Stomach smooth muscle (tissue), 2 donors: ENCODE results near the gene TNKS1BP1.

Experiments used
- H3K27ac ChIP-seq: one replicate; pipeline ENCODE4 v1.7.0; 2013; ENCODE audit warnings: mild to moderate bottlenecking, low read length, inconsistent platforms
- H3K27me3 ChIP-seq, 2 donors: one replicate each; pipeline ENCODE4 v1.7.0; 2013; ENCODE audit warnings: low read length in 2 of 2; ENCODE audit not compliant: insufficient read depth in 2 of 2, control insufficient read depth in 1 of 2
- H3K36me3 ChIP-seq, 2 donors: one replicate each; pipeline ENCODE4 v1.7.0; 2013; ENCODE audit warnings: low read length in 2 of 2; ENCODE audit not compliant: control insufficient read depth in 2 of 2, insufficient read depth in 2 of 2
- H3K4me1 ChIP-seq: one replicate; pipeline ENCODE4 v1.7.0; 2013; ENCODE audit warnings: low read length; ENCODE audit not compliant: control insufficient read depth, insufficient read depth
- H3K4me3 ChIP-seq, 2 donors: one replicate each; pipeline ENCODE4 v1.7.0; 2013; ENCODE audit warnings: low read length in 2 of 2
- H3K9ac ChIP-seq, 2 donors: one replicate each; pipeline ENCODE4 v1.7.0; 2013; ENCODE audit warnings: low read length in 2 of 2, mild to moderate bottlenecking in 1 of 2
- H3K9me3 ChIP-seq, 2 donors: one replicate each; pipeline ENCODE4 v1.7.0; 2013; ENCODE audit warnings: low read length in 2 of 2; ENCODE audit not compliant: control insufficient read depth in 2 of 2
- donor health status: healthy.
- donor health status: Pancreatic carcinoma.

The TNKS1BP1 gene

DNA sequence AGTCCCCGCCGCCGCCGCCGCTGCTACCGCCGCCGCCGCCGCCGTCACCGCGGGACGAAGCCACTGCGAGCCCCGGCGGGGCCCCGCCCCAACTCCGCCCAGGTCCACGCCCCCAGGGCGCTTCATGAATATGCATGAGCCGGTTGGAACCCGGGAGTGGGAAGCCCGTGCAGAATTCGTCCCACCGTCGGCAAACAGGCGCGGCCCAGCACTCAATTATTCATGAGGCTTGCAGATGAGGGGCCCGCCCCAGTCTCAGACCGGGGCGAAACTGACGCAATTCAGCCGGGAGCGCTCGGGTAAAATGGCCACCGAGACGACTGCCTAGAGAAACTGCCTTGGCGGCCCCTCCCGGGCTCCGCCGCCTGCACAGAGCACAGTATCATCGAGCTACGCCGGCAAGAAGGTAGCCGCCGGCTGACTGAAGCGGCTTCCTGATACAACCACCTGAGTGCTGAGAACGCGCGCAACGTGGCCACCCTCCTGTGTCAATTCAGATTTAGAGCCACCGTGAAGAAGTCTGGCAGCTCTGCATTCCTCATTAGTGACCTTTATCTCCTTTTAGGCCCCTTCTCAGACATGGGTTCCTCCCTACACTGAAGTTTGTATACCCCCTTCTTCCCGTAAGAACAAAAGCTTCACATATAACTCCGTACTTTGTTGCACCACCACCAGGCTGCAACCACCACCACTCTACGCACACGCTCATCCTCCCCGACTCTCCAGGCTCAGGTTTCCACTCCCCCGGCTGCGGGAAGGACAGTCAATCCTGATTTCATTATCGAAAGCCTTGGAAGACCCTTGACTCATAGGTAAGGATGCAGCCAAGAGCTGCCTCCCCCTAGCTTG lies at the start of gene TNKS1BP1:
TSS of gene TNKS1BP1 (minus strand) at position 67 of the 849 bp plus-strand sequence. CDS start 3,067 bp downstream, outside the sequence.
- Histone ChIP-seq H3K9ac (peak within 1 kb of the TSS; percentile 94 to 96), H3K4me3 (peak within 1 kb of the TSS; percentile 83 to 95), H3K4me1 (peaks cover 49% of the 10 kb centered on the region), H3K27ac (peak within 1 kb of the TSS; percentile 96), H3K27me3 (no peaks in the 10 kb centered on the region), H3K36me3 (peaks cover 30% of the 10 kb centered on the region in 2 donors), H3K9me3 (no peaks in the 10 kb centered on the region)

DNA sequence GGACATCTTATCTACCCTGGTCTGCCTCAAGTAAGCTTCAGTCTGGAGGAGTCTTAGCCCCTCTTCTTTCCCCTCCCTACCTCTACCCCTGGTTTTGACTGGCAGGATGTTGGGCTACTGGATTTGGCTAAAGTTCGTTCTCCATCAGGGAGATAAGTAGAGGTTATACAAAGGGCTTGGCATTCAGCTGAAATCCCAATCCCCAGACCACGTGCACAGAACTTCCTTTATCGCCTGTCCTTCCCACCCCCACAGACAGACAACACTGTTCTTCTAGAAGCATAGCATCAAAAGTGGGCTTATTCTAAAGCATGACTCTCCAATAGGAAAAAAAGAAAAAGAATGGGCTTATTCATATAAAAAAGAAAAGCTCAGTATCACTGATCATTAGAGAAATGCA lies 48.4 kb upstream of the TNKS1BP1 start:
- Histone ChIP-seq H3K4me1 (no peaks in the 10 kb centered on the region), H3K27ac (no peak overlapping the region), H3K9me3 (no peaks in the 10 kb centered on the region), H3K27me3 (peaks cover 0 to 2% of the 10 kb centered on the region in 2 donors), H3K9ac (no peak overlapping the region), H3K4me3 (no peak overlapping the region), H3K36me3 (no peaks in the 10 kb centered on the region)

- Histone ChIP-seq H3K4me1 (no peaks in the 10 kb centered on the region), H3K27me3 (peaks cover 0 to 2% of the 10 kb centered on the region in 2 donors)
These were observed 46.2 kb upstream of the TNKS1BP1 start for GRCh38 chr11:57370941-57371340.

GRCh38 chr11:57370251-57370650 lies 45.5 kb upstream of the TNKS1BP1 start:
- Histone ChIP-seq H3K9ac (no peak overlapping the region), H3K27ac (no peak overlapping the region), H3K4me1 (no peaks in the 10 kb centered on the region), H3K27me3 (peaks cover 0 to 2% of the 10 kb centered on the region in 2 donors), H3K4me3 (no peak overlapping the region), H3K9me3 (no peaks in the 10 kb centered on the region), H3K36me3 (no peaks in the 10 kb centered on the region)

More at GRCh38 chr11:57370941-57371340, 46.2 kb upstream of the TNKS1BP1 start:
- Histone ChIP-seq H3K9ac (no peak overlapping the region), H3K36me3 (no peaks in the 10 kb centered on the region), H3K9me3 (no peaks in the 10 kb centered on the region), H3K4me3 (no peak overlapping the region), H3K27ac (no peak overlapping the region)

DNA sequence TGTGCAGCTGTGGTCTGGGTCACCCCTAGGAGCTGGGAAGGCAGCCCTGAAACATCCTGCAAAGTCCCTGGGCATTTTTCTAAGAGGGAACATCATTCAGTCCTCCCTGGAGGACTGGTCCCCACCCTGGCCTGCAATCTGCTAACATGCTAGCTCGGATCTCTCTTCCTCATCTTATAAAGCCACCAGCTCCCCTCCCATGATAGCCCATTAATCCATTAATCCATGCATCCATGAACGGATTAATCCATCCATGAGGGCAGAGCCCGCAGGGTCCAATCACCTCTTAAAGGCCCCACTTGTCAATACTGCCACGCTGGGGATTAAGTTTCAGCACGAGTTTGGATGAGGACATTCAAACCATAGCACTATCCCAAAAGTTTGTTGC lies 44.1 kb upstream of the TNKS1BP1 start:
- no peaks in the 10 kb centered on the region for H3K4me1 ChIP-seq
- H3K36me3 ChIP-seq: no peaks in the 10 kb centered on the region
- H3K4me3 ChIP-seq: no peak overlapping the region
- no peak overlapping the region for H3K27ac ChIP-seq
- peaks cover 0 to 4% of the 10 kb centered on the region in 2 donors for H3K27me3 ChIP-seq
- H3K9me3 ChIP-seq: no peaks in the 10 kb centered on the region
- H3K9ac ChIP-seq: no peak overlapping the region

DNA sequence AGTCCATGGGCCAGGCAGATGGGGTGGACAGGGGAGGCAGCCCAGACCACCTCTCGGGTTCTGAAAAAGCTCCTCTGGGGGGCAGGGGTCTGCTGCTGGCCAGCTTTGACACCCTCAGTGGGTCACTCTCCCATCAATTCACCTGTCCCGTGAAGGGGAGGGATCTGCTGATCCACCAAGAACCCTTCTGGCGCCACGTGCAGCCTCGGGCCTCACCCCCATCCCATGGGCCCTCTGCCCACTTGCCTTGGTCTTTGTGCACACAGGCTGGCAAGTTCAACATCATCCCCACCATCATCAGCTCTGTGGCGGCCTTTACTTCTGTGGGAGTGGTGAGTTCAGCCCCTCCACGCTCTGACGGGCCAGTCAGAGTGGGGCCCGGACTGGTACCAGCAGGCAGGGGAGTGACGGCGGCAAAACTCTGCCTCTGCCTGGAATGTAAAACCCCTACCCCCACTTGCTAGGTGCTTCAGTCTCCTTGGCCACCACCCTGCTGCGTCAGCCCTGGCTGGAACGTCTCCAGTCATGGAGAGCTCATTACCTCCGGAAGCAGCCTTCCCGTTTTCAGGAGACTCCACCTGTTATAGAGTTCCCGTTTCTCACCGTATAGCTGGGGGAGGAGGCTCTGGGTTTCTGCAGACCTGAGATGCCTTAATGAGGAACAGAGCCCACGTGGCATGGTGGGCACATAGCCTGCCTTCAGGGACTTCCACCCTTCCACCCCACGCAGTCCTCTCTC lies 43.5 kb upstream of the TNKS1BP1 start:
- Histone ChIP-seq H3K9me3 (no peaks in the 10 kb centered on the region), H3K36me3 (no peaks in the 10 kb centered on the region), H3K4me3 (no peak overlapping the region), H3K9ac (no peak overlapping the region), H3K27ac (no peak overlapping the region), H3K4me1 (no peaks in the 10 kb centered on the region), H3K27me3 (peaks cover 0 to 4% of the 10 kb centered on the region in 2 donors)

DNA sequence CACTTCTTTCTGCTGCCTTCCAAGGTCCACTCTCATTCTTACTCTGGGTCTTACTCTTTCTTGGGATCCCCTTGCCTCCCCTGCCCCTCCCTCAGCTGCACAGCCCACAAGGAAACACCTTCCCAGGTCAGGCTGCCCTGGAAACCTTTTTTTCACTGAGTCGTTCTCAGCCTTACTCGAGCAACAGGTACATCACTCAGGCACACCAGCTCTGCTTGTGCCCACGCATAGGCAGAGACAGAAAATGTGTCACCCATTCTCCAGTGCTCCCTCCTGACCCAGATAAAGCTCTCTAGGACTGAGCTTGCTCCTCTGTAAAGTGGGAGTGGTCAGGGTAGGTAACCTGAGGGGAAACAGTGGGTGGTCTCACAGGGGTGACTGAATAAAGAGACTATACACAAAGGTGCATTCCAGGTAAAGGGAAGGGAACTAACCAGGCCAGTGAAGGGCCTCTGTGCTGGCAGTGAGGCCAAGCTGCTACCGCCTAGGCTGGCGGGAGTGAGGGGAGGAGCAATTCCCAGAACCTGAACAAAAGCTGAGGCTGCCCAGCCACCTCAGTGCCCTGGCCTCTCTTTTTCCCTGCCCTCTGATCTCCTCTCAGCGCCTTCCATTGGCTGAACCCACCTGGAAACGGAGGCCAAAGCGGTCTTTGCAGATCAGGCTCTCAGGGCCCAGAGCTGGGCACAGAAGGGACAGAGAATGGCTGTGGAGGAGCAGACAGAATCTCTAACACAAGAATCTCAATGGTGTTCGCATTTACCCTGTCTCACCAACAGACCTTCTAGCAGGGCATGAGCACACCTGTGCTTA lies 40.3 kb upstream of the TNKS1BP1 start:
- Histone ChIP-seq H3K4me3 (no peak overlapping the region), H3K36me3 (no peaks in the 10 kb centered on the region), H3K9ac (no peak overlapping the region), H3K9me3 (no peaks in the 10 kb centered on the region), H3K27ac (no peak overlapping the region), H3K27me3 (peaks cover 0 to 4% of the 10 kb centered on the region in 2 donors), H3K4me1 (no peaks in the 10 kb centered on the region)

GRCh38 chr11:57363131-57364080 lies 38.7 kb upstream of the TNKS1BP1 start:
- no peak overlapping the region for H3K4me3 ChIP-seq
- H3K36me3 ChIP-seq: no peaks in the 10 kb centered on the region
- H3K4me1 ChIP-seq: no peaks in the 10 kb centered on the region
- no peaks in the 10 kb centered on the region for H3K9me3 ChIP-seq
- H3K27ac ChIP-seq: no peak overlapping the region
- H3K27me3 ChIP-seq: peaks cover 0 to 4% of the 10 kb centered on the region in 2 donors
- H3K9ac ChIP-seq: no peak overlapping the region

- Histone ChIP-seq H3K9me3 (no peaks in the 10 kb centered on the region), H3K9ac (no peak overlapping the region), H3K27ac (no peak overlapping the region), H3K36me3 (no peaks in the 10 kb centered on the region), H3K4me1 (no peaks in the 10 kb centered on the region), H3K27me3 (peaks cover 0 to 2% of the 10 kb centered on the region in 2 donors), H3K4me3 (no peak overlapping the region)
These were observed 37.2 kb upstream of the TNKS1BP1 start for GRCh38 chr11:57361926-57362325.
